ENCODE measurements around the gene ZSWIM3.

GRCh38 chr20:45890985-45891983 is 33.9 kb downstream of the ZSWIM3 start, which contains the start of the genes CTSA and NEURL2:
- TF ChIP-seq CTCF (conservative IDR thresholded peaks at IDR 0.05; ENCODE audit: low read length) = no peak
- no peak for TF ChIP-seq EZH2phosphoT487 (IDR thresholded peaks at IDR 0.05; ENCODE audit: borderline replicate concordance)
